Jurkat, Clone E6-1 (cell line): ENCODE data around the gene PRICKLE2.

ENCODE experiments used
- DNase-seq: peaks from one replicate; pipeline ENCODE4 v3.0.0-alpha.2; 2011; ENCODE audit warnings: low read depth, low spot score
- H3K4me3 ChIP-seq: 2 replicates; pipeline ENCODE4 v1.5.1; 2011; ENCODE audit warnings: mild to moderate bottlenecking, low read length, control low read depth, moderate library complexity

PRICKLE2 gene

GRCh38 chr3:64117483-64117882, 107.8 kb downstream of the PRICKLE2 start:
- DNase-seq, result no peak
- no peak overlapping the region for H3K4me3 ChIP-seq

GRCh38 chr3:64114651-64115050, 110.6 kb downstream of the PRICKLE2 start:
- no peak for DNase-seq

DNA sequence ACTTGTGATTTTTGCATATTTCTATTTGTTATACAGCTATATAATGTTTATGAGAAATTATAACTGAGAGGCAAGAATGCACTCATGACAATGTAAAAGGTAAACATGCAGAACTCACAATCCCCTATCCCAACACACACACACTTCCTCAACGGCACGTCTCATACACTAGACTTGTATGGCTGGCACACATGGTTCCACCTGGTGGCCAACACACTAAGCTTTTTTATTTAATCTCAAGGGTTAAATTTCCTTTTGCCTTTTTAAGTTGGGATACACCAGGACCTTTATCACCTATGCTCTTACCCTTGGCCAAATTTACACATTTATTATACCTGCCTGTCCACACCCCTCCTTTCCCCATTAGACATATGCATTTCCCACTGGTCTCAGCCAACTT, 113.4 kb downstream of the PRICKLE2 start:
- no peak for DNase-seq

More at GRCh38 chr3:64114651-64115050, 110.6 kb downstream of the PRICKLE2 start:
- no peak overlapping the region for H3K4me3 ChIP-seq

DNA sequence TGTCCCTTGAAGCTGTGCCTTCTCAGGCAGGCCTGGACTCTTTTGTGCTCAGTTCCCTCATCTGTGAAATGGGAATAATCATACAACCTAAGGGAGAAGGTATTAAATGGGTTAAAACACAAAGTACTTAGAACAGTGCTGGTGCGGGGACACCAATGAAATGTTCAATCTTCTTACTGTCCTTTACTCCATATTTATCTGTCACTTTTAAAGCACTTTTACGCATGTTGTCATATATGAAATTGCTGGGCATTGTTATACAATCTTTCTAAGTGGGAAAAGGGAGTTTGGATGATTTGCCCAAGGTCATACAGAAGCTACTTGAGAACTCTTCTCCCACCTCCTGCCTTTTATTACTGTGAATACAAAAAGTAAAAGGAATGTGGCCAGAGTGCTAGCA, 114.2 kb downstream of the PRICKLE2 start:
- DNase-seq, result no peak
- H3K4me3 ChIP-seq, result no peak overlapping the region

More for the DNA sequence above, 113.4 kb downstream of the PRICKLE2 start:
- no peak overlapping the region for H3K4me3 ChIP-seq

DNA sequence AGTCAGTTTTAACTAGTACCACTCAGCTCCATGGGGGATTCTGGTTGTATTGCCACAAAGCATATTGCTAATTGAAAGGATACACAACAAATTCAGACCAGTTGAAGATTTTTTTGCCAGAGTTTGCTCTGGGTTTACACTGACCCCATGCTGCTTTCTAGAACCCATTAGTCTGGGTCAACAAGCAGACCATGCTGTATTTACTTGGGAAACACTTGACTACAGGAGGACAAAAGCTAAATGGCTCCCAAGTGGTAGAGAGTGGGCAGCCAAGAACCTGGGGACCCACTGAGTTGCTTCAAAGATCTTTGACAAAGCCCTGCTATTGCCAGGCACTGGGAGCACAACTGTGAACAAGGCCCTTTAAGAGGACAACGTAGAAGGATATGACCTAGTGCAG, 115.2 kb downstream of the PRICKLE2 start:
- DNase-seq, result no peak
- no peak overlapping the region for H3K4me3 ChIP-seq

DNA sequence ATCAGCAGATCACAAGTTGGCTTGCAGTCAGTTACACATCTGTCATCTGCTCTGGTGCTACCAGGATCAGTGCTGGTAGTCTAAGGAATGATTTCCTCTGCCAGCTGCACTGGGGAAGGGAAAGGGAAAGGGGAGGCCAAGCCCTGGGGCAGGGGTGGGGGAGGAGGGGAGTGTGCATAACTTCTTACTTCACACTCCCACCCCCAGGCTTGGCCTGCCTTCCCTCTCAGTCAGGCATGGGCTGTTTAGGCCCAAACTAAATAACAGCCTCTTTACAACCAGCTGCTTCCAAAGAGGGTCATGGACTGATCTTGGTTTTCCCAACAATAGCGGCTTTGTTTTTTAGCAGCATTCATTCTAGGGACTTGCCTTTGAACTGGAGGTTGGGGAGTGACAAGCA, 115.8 kb downstream of the PRICKLE2 start:
- no peak overlapping the region for H3K4me3 ChIP-seq
- DNase-seq, result no peak

GRCh38 chr3:64108784-64109317, 116.4 kb downstream of the PRICKLE2 start:
- DNase-seq, result no peak

DNA sequence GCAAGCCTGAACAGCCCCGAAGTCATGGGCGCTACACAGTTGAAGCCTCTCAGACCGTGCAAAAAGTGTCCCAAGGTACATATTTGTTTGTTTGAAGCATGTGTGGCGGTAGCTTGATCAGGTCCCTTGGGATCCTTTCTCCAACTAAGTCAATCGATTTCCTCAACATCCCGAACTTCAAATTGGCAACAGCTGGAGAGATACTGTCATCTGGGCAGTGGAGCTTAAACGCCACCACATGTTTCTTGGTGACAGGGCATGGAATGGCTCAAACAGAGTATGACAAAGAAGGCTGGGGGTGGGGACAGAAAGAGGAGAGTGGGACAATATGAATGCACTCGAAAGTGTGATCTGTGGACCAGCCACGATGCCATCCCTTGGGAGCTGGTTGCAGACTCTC, 117.0 kb downstream of the PRICKLE2 start:
- H3K4me3 ChIP-seq, result no peak overlapping the region
- DNase-seq, result no peak

More at GRCh38 chr3:64108784-64109317, 116.4 kb downstream of the PRICKLE2 start:
- no peak overlapping the region for H3K4me3 ChIP-seq

DNA sequence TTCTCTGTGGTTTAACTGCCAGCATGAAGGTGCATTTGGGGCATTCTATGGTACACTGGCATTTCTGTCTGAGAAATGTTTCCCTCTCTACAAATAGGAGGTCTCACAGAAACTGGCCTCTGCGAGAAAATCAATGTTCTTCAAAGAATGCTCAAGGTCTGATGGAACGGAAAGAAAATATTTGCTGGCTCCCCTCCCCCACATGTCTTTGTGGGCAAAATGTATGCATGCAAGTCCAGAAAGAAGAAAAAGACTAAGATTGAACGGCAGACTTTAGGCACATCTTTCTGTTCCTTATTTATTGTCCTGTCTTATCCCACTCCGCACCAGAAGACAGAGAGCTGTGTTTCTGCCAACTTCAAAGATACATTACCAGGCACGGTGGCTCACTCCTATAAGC, 118.1 kb downstream of the PRICKLE2 start:
- DNase-seq, result no peak

DNA sequence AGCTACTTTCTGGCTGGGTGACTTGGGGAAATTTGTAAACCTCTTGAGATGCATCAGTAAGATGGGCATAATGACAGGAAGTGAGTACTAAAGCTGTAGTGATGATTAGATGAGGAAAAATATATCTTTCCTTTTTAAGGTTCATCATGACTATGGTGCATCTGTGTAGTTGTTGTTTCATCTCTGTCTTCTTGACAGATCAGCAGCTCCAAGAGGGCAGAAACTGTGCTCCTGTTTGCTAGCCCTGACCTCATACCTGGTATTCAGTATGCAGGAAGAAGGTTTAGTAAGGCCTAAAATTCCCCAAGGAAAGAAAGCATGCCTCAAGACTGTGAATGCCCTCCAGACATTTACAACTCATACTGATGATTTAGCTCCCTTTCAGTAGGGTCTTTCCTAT, 119.5 kb downstream of the PRICKLE2 start:
- no peak for DNase-seq
- H3K4me3 ChIP-seq, result no peak overlapping the region

More for the DNA sequence above, 118.1 kb downstream of the PRICKLE2 start:
- H3K4me3 ChIP-seq, result no peak overlapping the region

DNA sequence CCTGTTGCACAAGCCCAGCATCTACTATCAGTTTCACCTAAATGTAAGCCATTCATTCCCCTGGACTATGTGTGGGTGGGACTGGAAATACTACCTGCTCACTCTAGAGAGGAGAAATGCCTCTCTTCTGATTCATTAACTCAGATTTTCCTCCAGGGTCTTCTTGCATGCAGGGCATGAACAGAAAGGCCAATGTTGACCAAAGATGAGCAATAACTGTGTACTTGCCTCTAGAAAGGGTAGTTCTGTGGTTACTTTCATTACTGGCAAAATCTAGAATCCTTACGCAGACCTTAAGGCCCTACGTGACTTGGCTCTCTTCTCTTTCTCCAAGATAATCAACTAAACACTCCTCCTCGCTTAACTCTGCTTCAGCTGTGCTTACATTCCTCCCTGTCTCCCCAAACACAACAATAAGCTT, 120.6 kb downstream of the PRICKLE2 start:
- DNase-seq, result no peak
- no peak overlapping the region for H3K4me3 ChIP-seq

DNA sequence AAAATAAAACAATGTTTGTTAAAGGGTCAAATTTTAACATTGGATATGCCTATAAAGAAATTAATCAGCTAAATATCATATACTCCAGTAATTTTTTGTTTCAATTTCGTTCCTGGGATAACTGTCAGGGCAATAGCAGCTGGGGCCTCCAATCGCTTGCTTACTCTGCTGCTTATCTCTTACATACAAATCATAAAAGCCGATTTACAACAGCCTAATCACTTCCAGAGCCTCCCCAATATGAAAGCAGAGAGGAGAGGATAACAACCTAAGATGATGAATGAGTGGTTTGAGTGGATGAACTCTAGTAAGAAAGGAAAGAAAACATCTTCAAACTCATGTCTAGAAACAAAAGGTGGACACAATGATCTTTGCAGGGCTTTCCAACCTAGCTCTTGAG, 121.3 kb downstream of the PRICKLE2 start:
- no peak for DNase-seq
- no peak overlapping the region for H3K4me3 ChIP-seq

DNA sequence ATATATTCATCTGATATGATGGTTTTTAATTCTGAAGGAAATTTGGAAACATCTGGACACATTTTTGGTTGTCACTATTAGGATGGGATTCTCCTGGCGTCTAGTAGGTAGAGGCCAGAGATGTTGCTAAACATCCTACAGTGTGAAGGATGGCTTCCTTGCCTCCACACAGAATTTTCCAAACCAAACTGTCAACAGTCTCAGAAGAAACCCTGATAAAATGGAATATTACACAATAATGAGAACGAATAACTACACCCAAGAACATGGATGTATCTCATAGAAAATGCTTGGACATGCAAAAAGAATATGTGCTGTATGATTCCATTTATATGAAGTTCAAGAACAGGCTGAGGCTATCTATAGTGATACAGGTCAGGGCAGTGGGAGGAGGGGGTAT, 122.1 kb downstream of the PRICKLE2 start:
- no peak for DNase-seq
- no peak overlapping the region for H3K4me3 ChIP-seq

GRCh38 chr3:64102147-64102546, 123.1 kb downstream of the PRICKLE2 start:
- DNase-seq, result no peak
- no peak overlapping the region for H3K4me3 ChIP-seq

DNA sequence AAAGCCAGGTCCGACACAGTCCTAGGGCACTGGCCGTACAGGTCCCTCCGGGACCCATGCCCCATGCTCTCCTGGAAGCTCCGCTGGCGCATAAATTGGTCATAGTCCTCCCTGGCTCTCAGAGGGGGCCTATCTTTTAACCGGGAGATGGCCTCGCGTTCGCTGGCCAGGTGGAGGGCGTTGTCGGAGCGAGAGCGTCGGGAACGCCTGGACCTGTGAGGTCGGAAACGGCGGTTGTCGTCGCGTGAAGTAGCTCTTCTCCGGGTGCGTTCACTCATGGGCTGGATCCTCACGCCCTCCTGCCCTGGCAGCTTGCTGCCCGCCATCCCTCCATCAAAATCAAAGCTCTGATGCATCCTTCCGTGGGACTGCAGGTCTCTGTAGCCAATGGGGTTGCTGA, 126.0 kb downstream of the PRICKLE2 start:
- DNase-seq, result no peak
- H3K4me3 ChIP-seq, result no peak overlapping the region

DNA sequence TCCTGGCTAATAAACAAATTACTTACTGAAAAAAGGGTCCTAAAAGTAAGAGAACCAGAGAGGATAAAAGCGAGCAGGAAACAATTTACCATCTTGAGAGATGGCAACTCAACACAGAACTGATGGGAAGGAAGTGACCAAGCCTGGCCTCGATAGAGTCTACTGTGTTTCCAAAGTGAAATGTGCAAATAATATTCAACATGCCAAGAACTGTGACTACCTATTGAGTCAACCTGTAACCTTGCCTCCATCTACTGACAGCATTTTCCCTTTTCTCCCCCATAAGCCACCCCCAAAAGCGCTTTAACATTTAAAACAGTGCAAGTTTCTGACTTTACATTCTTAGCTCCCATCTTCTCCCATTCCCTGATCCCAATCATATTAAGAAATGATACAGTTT, 126.6 kb downstream of the PRICKLE2 start:
- no peak overlapping the region for H3K4me3 ChIP-seq
- no peak for DNase-seq

DNA sequence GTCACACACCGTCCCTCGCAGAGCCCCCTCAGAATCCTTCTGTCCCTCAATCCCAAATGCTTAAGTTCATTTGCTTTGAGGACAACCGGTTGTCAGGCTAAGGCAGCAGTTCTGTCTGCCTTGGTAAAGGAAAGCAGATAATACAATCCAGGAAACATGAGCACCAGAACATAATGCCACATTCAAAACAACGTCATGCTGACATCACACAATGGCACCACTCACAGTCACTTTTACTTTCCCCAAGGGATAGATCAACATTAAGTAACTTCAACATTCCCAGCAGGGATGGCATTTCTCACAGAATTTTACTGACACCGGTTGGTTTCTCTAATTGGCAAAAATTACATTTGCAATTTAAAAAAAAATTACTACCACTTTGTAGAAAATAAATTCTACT, 127.3 kb downstream of the PRICKLE2 start:
- no peak overlapping the region for H3K4me3 ChIP-seq
- no peak for DNase-seq

- H3K4me3 ChIP-seq, result no peak overlapping the region
- no peak for DNase-seq
Measured at GRCh38 chr3:64095802-64096201, 129.5 kb downstream of the PRICKLE2 start.

- DNase-seq, result no peak
- no peak overlapping the region for H3K4me3 ChIP-seq
Measured at GRCh38 chr3:64094713-64095079, 130.6 kb downstream of the PRICKLE2 start.

GRCh38 chr3:64093825-64094712, 131.2 kb downstream of the PRICKLE2 start:
- no peak overlapping the region for H3K4me3 ChIP-seq
- no peak for DNase-seq

- DNase-seq, result no peak
- H3K4me3 ChIP-seq, result no peak overlapping the region
Measured at GRCh38 chr3:64093211-64093610, 132.1 kb downstream of the PRICKLE2 start.
